ENCODE measurements around the gene BCDIN3D. TPM values are rescaled to one million over a fixed set of nuclear protein-coding genes. Genes with fewer than 3 reads are reported as not detected.
A peak's percentile ranks its signal among the peaks of the same experiment; 100 is the strongest.

Gene BCDIN3D
- total and polyA plus RNA-seq, 2 of the 8 experiments (the other 6 are each of a cell fraction or from before 2014, with no cell fraction given), result 1.6 to 2.4 TPM

- TF ChIP-seq TAF7 (optimal IDR thresholded peaks at IDR 0.05; ENCODE audit: borderline replicate concordance, low read depth, low read length), result no peak
- peak; percentile 71 for TF ChIP-seq PHF8 (conservative IDR thresholded peaks at IDR 0.05; ENCODE audit: low read depth, low read length)
- TF ChIP-seq CTCF (IDR thresholded peaks at IDR 0.05; ENCODE audit: control extremely low read depth in 1 of 3, insufficient read depth in 1 of 3, low read depth in 1 of 3, low read length in 3 of 3), result no peak
- 0 out of 2 replicates have a peak, but pooled peaks have one; percentile 5 for TF ChIP-seq TCF12 (IDR thresholded peaks at IDR 0.05; ENCODE audit: low read depth, low read length)
- no peak for TF ChIP-seq EZH2 (IDR thresholded peaks at IDR 0.05; ENCODE audit: low read depth, low read length, severe bottlenecking)
- TF ChIP-seq KDM4A (IDR thresholded peaks at IDR 0.05; ENCODE audit: low read depth, low read length, severe bottlenecking), result peak; percentile 91
- TF ChIP-seq TAF1 (IDR thresholded peaks at IDR 0.05; ENCODE audit: low read depth, low read length), result peak; percentile 78
- peak; percentile 84 for TF ChIP-seq MAX (IDR thresholded peaks at IDR 0.05)
Measured at GRCh38 chr12:49842519-49843352, at the start of gene BCDIN3D (continued).

Data from H1 (cell line).